Right renal cortex interstitium (tissue), 3 donors: Measurements from ENCODE around the gene UPK1A. TPM values are rescaled to one million over a fixed set of nuclear protein-coding genes. Genes with fewer than 3 reads are reported as not detected.
"Not testable (repeated sequence)": the region's sequence is repeated elsewhere in the genome, so short reads cannot be mapped to it uniquely, and the experiment has no call there.

Experiments
- DNase-seq, 3 donors: peaks; one replicate each; pipeline ENCODE4 v3.0.0-alpha.2; 2013; ENCODE audit warnings: low read depth in 3 of 3, low spot score in 2 of 3
- polyA plus RNA-seq, 3 donors: library from polyadenylated mRNA; unstranded; fragments of 120-200 nt; gene quantifications; one replicate each; pipeline ENCODE4 v1.2.1, GENCODE V29; 2013; ENCODE audit not compliant: insufficient read length in 3 of 3

Gene UPK1A
- polyA plus RNA-seq, 3 donors, result 0.12 to 18.6 (median 13.4) TPM

- no peak for DNase-seq
These were observed 9.3 kb downstream of the UPK1A start for GRCh38 chr19:35675589-35676140.

- DNase-seq, result no peak
These were observed 23.5 kb downstream of the UPK1A start for GRCh38 chr19:35689836-35690235.

GRCh38 chr19:35691106-35691505 is 24.8 kb downstream of the UPK1A start:
- not testable (repeated sequence) for DNase-seq

GRCh38 chr19:35692010-35692409 is 25.7 kb downstream of the UPK1A start:
- no peak for DNase-seq

GRCh38 chr19:35693422-35693821 is 27.1 kb downstream of the UPK1A start:
- DNase-seq, result no peak

GRCh38 chr19:35693835-35694599 is 27.7 kb downstream of the UPK1A start:
- peak; percentile 70 to 77 (median 75) for DNase-seq

- DNase-seq, result no peak
These were observed 29.6 kb downstream of the UPK1A start for GRCh38 chr19:35695895-35696422.

- DNase-seq, result no peak
These were observed 30.5 kb downstream of the UPK1A start for GRCh38 chr19:35696835-35697234.

- DNase-seq, result peak; percentile 81 to 95 (median 84)
These were observed 36.1 kb downstream of the UPK1A start for GRCh38 chr19:35702223-35703012.

GRCh38 chr19:35703343-35703742 is 37.0 kb downstream of the UPK1A start:
- DNase-seq, result no peak

GRCh38 chr19:35704218-35704617 is 37.9 kb downstream of the UPK1A start, which contains the start of gene ZBTB32:
Gene ZBTB32 (plus strand): TSS chr19:35704558. CDS start chr19:35714627, 10,069 bp downstream.
- DNase-seq, result no peak

GRCh38 chr19:35708391-35708790 is 42.1 kb downstream of the UPK1A start:
- no peak for DNase-seq

- no peak for DNase-seq
These were observed 44.7 kb downstream of the UPK1A start for GRCh38 chr19:35710784-35711723.

- no peak for DNase-seq
These were observed 46.5 kb downstream of the UPK1A start for GRCh38 chr19:35712567-35713505.

GRCh38 chr19:35713506-35713850 is 47.2 kb downstream of the UPK1A start:
- DNase-seq, result no peak

GRCh38 chr19:35713904-35714495 is 47.7 kb downstream of the UPK1A start:
- no peak for DNase-seq

- DNase-seq, result no peak
These were observed 48.5 kb downstream of the UPK1A start for GRCh38 chr19:35714601-35715354.

GRCh38 chr19:35715355-35715809 is 49.1 kb downstream of the UPK1A start:
- DNase-seq, result no peak
